Smooth muscle cell (in vitro differentiated cells): ENCODE measurements around the gene AK3. TPM values are rescaled to one million over a fixed set of nuclear protein-coding genes. Genes with fewer than 3 reads are reported as not detected.
"Not testable (repeated sequence)": the region's sequence is repeated elsewhere in the genome, so short reads cannot be mapped to it uniquely, and the experiment has no call there.

Experiments used
- DNase-seq: peaks from one replicate; lab custom pipeline; 2025; ENCODE audit not compliant: unreplicated experiment; lab: John Stamatoyannopoulos, UW
- H2AFZ ChIP-seq: fragments of 200-600 bp; sonication (generic); 2 replicates; pipeline ENCODE4 v1.6.0; 2016; ENCODE audit warnings: antibody characterized with exemption, low read depth, mild to moderate bottlenecking
- H3F3A ChIP-seq: fragments of 200-600 bp; sonication (generic); 2 replicates; pipeline ENCODE4 v1.6.0; 2017; ENCODE audit warnings: antibody characterized with exemption, low read depth
- H3K27ac ChIP-seq: fragments of 200-600 bp; sonication (generic); 2 replicates; pipeline ENCODE4 v1.5.1; 2016; ENCODE audit warnings: low read depth, mild to moderate bottlenecking
- H3K27me3 ChIP-seq: fragments of 200-600 bp; sonication (generic); 2 replicates; pipeline ENCODE4 v1.6.1; 2016; ENCODE audit warnings: low read depth, mild to moderate bottlenecking
- H3K36me3 ChIP-seq: fragments of 200-600 bp; sonication (generic); 2 replicates; pipeline ENCODE4 v1.5.1; 2016; ENCODE audit warnings: low read depth
- H3K4me1 ChIP-seq: fragments of 200-600 bp; sonication (generic); 2 replicates; pipeline ENCODE4 v1.5.1; 2016; ENCODE audit warnings: low read depth
- H3K4me2 ChIP-seq: fragments of 200-600 bp; sonication (generic); 2 replicates; pipeline ENCODE4 v1.6.0; 2016; ENCODE audit warnings: mild to moderate bottlenecking
- H3K4me3 ChIP-seq: fragments of 200-600 bp; sonication (generic); 2 replicates; pipeline ENCODE4 v1.5.1; 2016; ENCODE audit warnings: mild to moderate bottlenecking
- H3K79me2 ChIP-seq: fragments of 200-600 bp; sonication (generic); 2 replicates; pipeline ENCODE4 v1.6.0; 2016; ENCODE audit warnings: low read depth, mild to moderate bottlenecking
- H3K9ac ChIP-seq: fragments of 200-600 bp; sonication (generic); 2 replicates; pipeline ENCODE4 v1.6.0; 2016; ENCODE audit warnings: low read depth
- H3K9me3 ChIP-seq: fragments of 200-600 bp; sonication (generic); replicated peaks from 2 replicates; pipeline ENCODE4 v1.5.1; 2016; ENCODE audit warnings: low read depth
- H4K20me1 ChIP-seq: fragments of 200-600 bp; sonication (generic); 2 replicates; pipeline ENCODE4 v1.6.0; 2016; ENCODE audit warnings: low read depth
- CTCF ChIP-seq: fragments of 200-600 bp; sonication (generic); IDR thresholded peaks from 2 replicates; pipeline ENCODE4 v1.5.1; 2017; ENCODE audit warnings: borderline replicate concordance, mild to moderate bottlenecking, antibody characterized with exemption; ENCODE audit not compliant: insufficient read depth, poor library complexity, severe bottlenecking
- WGBS: methylation state at CpG from one replicate; pipeline ENCODE4 v1.1.7; 2016; ENCODE audit warnings: low lambda C conversion rate; 5-methylcytosine and 5-hydroxymethylcytosine counted together
- polyA plus RNA-seq: library from polyadenylated mRNA; unstranded; fragments of >200 nt; fragmentation: Nextera tagmentation; extraction: Ambion mirVana; gene quantifications from 2 replicates; pipeline ENCODE4 v1.2.1, GENCODE V29; 2016
- total RNA-seq: library from RNA; depleted of rRNA; stranded (reverse); fragments of >200 nt; gene quantifications from 2 replicates; pipeline ENCODE4 v1.2.3, GENCODE V29; 2014

The AK3 gene
- total and polyA plus RNA-seq, 2 experiments from 2014 or later = 28.7 to 49.3 TPM

- Histone ChIP-seq H3K36me3 (no peaks in the 10 kb centered on the region), H2AFZ (peak overlapping the region; percentile 98), H3K27me3 (no peaks in the 10 kb centered on the region), H3K4me2 (peak overlapping the region; percentile 95), H3K9ac (no peak overlapping the region), H3F3A (peaks cover 16% of the 10 kb centered on the region), H3K4me3 (peak overlapping the region; percentile 80), H3K9me3 (no peaks in the 10 kb centered on the region), H3K4me1 (peaks cover 13% of the 10 kb centered on the region), H3K79me2 (no peaks in the 10 kb centered on the region), H4K20me1 (no peaks in the 10 kb centered on the region), H3K27ac (no peak overlapping the region)
- WGBS = 21% methylated on average over 5 of the region's 5 CpGs
- no peak for TF ChIP-seq CTCF
- DNase-seq = no peak
These were observed 79.4 kb downstream of the AK3 start for GRCh38 chr9:4661611-4662010.

- H3K4me2 ChIP-seq = peak overlapping the region; percentile 95
- no peaks in the 10 kb centered on the region for H3K79me2 ChIP-seq
- H3K4me1 ChIP-seq = peaks cover 13% of the 10 kb centered on the region
- no peak for DNase-seq
- no peaks in the 10 kb centered on the region for H3K36me3 ChIP-seq
- H3F3A ChIP-seq = peaks cover 14% of the 10 kb centered on the region
- H3K9ac ChIP-seq = no peak overlapping the region
- H3K9me3 ChIP-seq = no peaks in the 10 kb centered on the region
- no peaks in the 10 kb centered on the region for H3K27me3 ChIP-seq
- no peak overlapping the region for H2AFZ ChIP-seq
- no peak overlapping the region for H3K4me3 ChIP-seq
- WGBS = 78% methylated on average over 1 of the region's 1 CpG
- TF ChIP-seq CTCF = no peak
- H4K20me1 ChIP-seq = no peaks in the 10 kb centered on the region
- H3K27ac ChIP-seq = no peak overlapping the region
These were observed 79.8 kb downstream of the AK3 start for GRCh38 chr9:4661165-4661564.

GRCh38 chr9:4660665-4661064, 80.3 kb downstream of the AK3 start:
- H4K20me1 ChIP-seq, H3K27ac ChIP-seq, H3K36me3 ChIP-seq, H3K27me3 ChIP-seq, H3K4me3 ChIP-seq, H3K9ac ChIP-seq, H3K9me3 ChIP-seq, DNase-seq, H2AFZ ChIP-seq, H3K4me2 ChIP-seq, H3K79me2 ChIP-seq: not testable (repeated sequence)
- H3F3A ChIP-seq = peaks cover 14% of the 10 kb centered on the region
- H3K4me1 ChIP-seq = peaks cover 13% of the 10 kb centered on the region
- WGBS = 95% methylated on average over 4 of the region's 5 CpGs

Other genes with a start within 250 kb of the AK3 start
- gene PLPP6, start 78.9 kb downstream of the AK3 start, total RNA-seq = 5.4 and 6.2 TPM in 2 replicates
- 2.6 and 2.7 TPM in 2 replicates for gene PLPP6, start 78.9 kb downstream of the AK3 start, polyA plus RNA-seq
- 0.67 and 0.81 TPM in 2 replicates for gene SPATA6L, start 74.7 kb downstream of the AK3 start, total RNA-seq
- gene SPATA6L, start 74.7 kb downstream of the AK3 start, polyA plus RNA-seq = 0.57 and 0.80 TPM in 2 replicates
- gene CDC37L1, start 61.6 kb downstream of the AK3 start, total RNA-seq = 19.2 and 35.8 TPM in 2 replicates
- gene CDC37L1, start 61.6 kb downstream of the AK3 start, polyA plus RNA-seq = 11.7 and 16.0 TPM in 2 replicates
- gene RCL1, start 51.7 kb upstream of the AK3 start, total RNA-seq = 7.9 and 11.1 TPM in 2 replicates
- gene RCL1, start 51.7 kb upstream of the AK3 start, polyA plus RNA-seq = 5.8 and 7.9 TPM in 2 replicates
- 12.0 and 15.6 TPM in 2 replicates for gene JAK2, start 244.1 kb upstream of the AK3 start, total RNA-seq
- gene JAK2, start 244.1 kb upstream of the AK3 start, polyA plus RNA-seq = 4.9 and 5.8 TPM in 2 replicates